Liver (tissue), 9 donors: ENCODE data around the gene CNDP2. TPM values are rescaled to one million over a fixed set of nuclear protein-coding genes. Genes with fewer than 3 reads are reported as not detected.

Experiments
- DNase-seq: peaks from one replicate; pipeline ENCODE4 v3.0.0-alpha.2; 2017; ENCODE audit warnings: low spot score
- H3K27ac ChIP-seq, 2 donors: one replicate each; pipeline ENCODE4 v1.7.0; 2013; ENCODE audit warnings: inconsistent platforms in 2 of 2, low read length in 2 of 2, control low read depth in 1 of 2, low read depth in 1 of 2, mild to moderate bottlenecking in 1 of 2
- H3K27me3 ChIP-seq, 4 donors: one replicate each; pipeline versions ENCODE4 v1.6.1 to v1.7.0; 2013; ENCODE audit warnings: low read length in 3 of 4, inconsistent platforms in 1 of 4, mild to moderate bottlenecking in 1 of 4, moderate library complexity in 1 of 4; ENCODE audit not compliant: control insufficient read depth in 4 of 4, insufficient read depth in 4 of 4
- H3K36me3 ChIP-seq, 4 donors: one replicate each; pipeline versions ENCODE4 v1.6.1 to v1.7.0; 2013; ENCODE audit warnings: low read length in 3 of 4, mild to moderate bottlenecking in 3 of 4, low read depth in 1 of 4, moderate library complexity in 1 of 4; ENCODE audit not compliant: control insufficient read depth in 4 of 4, insufficient read depth in 3 of 4
- H3K4me1 ChIP-seq, 4 donors: one replicate each; pipeline versions ENCODE4 v1.6.1 to v1.7.0; 2013; ENCODE audit warnings: low read length in 3 of 4, mild to moderate bottlenecking in 3 of 4, moderate library complexity in 1 of 4; ENCODE audit not compliant: control insufficient read depth in 4 of 4, insufficient read depth in 4 of 4
- H3K4me3 ChIP-seq, 3 donors: one replicate each; pipeline versions ENCODE4 v1.6.1 to v1.7.0; 2013; ENCODE audit warnings: low read length in 3 of 3, control low read depth in 1 of 3, low read depth in 1 of 3, mild to moderate bottlenecking in 1 of 3
- H3K9ac ChIP-seq, 2 donors: one replicate each; pipeline ENCODE4 v1.7.0; 2013; ENCODE audit warnings: low read length in 2 of 2, mild to moderate bottlenecking in 2 of 2, moderate library complexity in 2 of 2, control low read depth in 1 of 2, low read depth in 1 of 2
- H3K9me3 ChIP-seq, 4 donors: one replicate each; pipeline versions ENCODE4 v1.6.1 to v1.7.0; 2013; ENCODE audit warnings: low read length in 3 of 4; ENCODE audit not compliant: control insufficient read depth in 4 of 4
- ATF3 ChIP-seq: IDR thresholded peaks from 2 replicates; pipeline ENCODE4 v1.6.1; 2016; ENCODE audit warnings: antibody characterized with exemption
- CTCF ChIP-seq: fragments of 150-350 bp; IDR thresholded peaks from 2 replicates; pipeline ENCODE4 v1.5.1; 2017; ENCODE audit warnings: improper control_type of control experiment, low read depth, low read length; ENCODE audit not compliant: missing input control
- EGR1 ChIP-seq, 2 donors: IDR thresholded peaks; 2 replicates each; pipeline ENCODE4 v1.6.1; 2016 to 2018; ENCODE audit warnings: antibody characterized with exemption in 2 of 2, low read depth in 2 of 2
- FOXA1 ChIP-seq: IDR thresholded peaks from 2 replicates; pipeline ENCODE4 v1.6.1; 2016; ENCODE audit warnings: antibody characterized with exemption
- FOXA2 ChIP-seq: IDR thresholded peaks from 2 replicates; pipeline ENCODE4 v1.6.1; 2016; ENCODE audit warnings: antibody characterized with exemption
- GABPA ChIP-seq, 2 donors: IDR thresholded peaks in 1 of 2; conservative IDR thresholded peaks in 1 of 2; 2 replicates each; pipeline ENCODE4 v1.6.1; 2016; ENCODE audit warnings: antibody characterized with exemption in 2 of 2, mild to moderate bottlenecking in 1 of 2, moderate library complexity in 1 of 2
- HNF4A ChIP-seq, 2 donors: conservative IDR thresholded peaks; 2 replicates each; pipeline ENCODE4 v1.6.1; 2016; ENCODE audit warnings: antibody characterized with exemption in 2 of 2, mild to moderate bottlenecking in 2 of 2
- HNF4G ChIP-seq: IDR thresholded peaks from 2 replicates; pipeline ENCODE4 v1.6.1; 2016; ENCODE audit warnings: antibody characterized with exemption
- JUND ChIP-seq, 2 donors: IDR thresholded peaks; 2 replicates each; pipeline ENCODE4 v1.6.1; 2016; ENCODE audit warnings: antibody characterized with exemption in 2 of 2
- MAX ChIP-seq: IDR thresholded peaks from 2 replicates; pipeline ENCODE4 v1.6.1; 2016; ENCODE audit warnings: antibody characterized with exemption
- NR2F2 ChIP-seq: IDR thresholded peaks from 2 replicates; pipeline ENCODE4 v1.6.1; 2016; ENCODE audit warnings: antibody characterized with exemption
- RAD21 ChIP-seq, 2 donors: IDR thresholded peaks; 2 replicates each; pipeline ENCODE4 v1.6.1; 2016; ENCODE audit warnings: antibody characterized with exemption in 2 of 2, mild to moderate bottlenecking in 2 of 2
- REST ChIP-seq: IDR thresholded peaks from 2 replicates; pipeline ENCODE4 v1.6.1; 2016; ENCODE audit warnings: antibody characterized with exemption, mild to moderate bottlenecking
- RXRA ChIP-seq, 2 donors: IDR thresholded peaks; 2 replicates each; pipeline ENCODE4 v1.6.1; 2017 to 2018; ENCODE audit warnings: antibody characterized with exemption in 2 of 2, mild to moderate bottlenecking in 1 of 2
- TAF1 ChIP-seq: conservative IDR thresholded peaks from 2 replicates; pipeline ENCODE4 v1.6.1; 2016; ENCODE audit warnings: antibody characterized with exemption, mild to moderate bottlenecking
- YY1 ChIP-seq: IDR thresholded peaks from 2 replicates; pipeline ENCODE4 v1.6.1; 2016; ENCODE audit warnings: antibody characterized with exemption, mild to moderate bottlenecking
- ZBTB33 ChIP-seq: IDR thresholded peaks from 2 replicates; pipeline ENCODE4 v1.6.1; 2016; ENCODE audit warnings: antibody characterized with exemption
- WGBS: extraction: QIAGEN DNeasy Blood & Tissue Kit; methylation state at CpG from one replicate; pipeline ENCODE4 v1.1.7; 2013; 5-methylcytosine and 5-hydroxymethylcytosine counted together
- polyA plus RNA-seq, 2 donors: library from polyadenylated mRNA; stranded (reverse) in 1 of 2; unstranded in 1 of 2; fragments of 200-250 nt in 1 of 2; fragments of >200 nt in 1 of 2; fragmentation: Nextera tagmentation in 1 of 2; extraction: Ambion mirVana in 1 of 2; gene quantifications; one replicate each; pipeline versions ENCODE4 v1.2.1 to v1.2.3, GENCODE V29; 2013 to 2015
- total RNA-seq, 2 donors: library from RNA; depleted of rRNA; stranded (reverse); fragments of >200 nt; gene quantifications; one replicate each; pipeline ENCODE4 v1.2.3, GENCODE V29; 2014
- donor health status: healthy.
- donor health status: healthy.
- donor health status: healthy.
- donor health status: healthy.
- donor health status: healthy.

The CNDP2 gene
- total and polyA plus RNA-seq, 4 donors: 65.5 to 167 (median 141) TPM

- Histone ChIP-seq H3K4me3 (no peak overlapping the region), H3K9me3 (no peaks in the 10 kb centered on the region), H3K4me1 (no peaks in the 10 kb centered on the region), H3K9ac (no peak overlapping the region), H3K27ac (no peak overlapping the region), H3K36me3 (no peaks in the 10 kb centered on the region), H3K27me3 (no peaks in the 10 kb centered on the region)
- no peak for TF ChIP-seq JUND (IDR thresholded peaks at IDR 0.05)
- TF ChIP-seq ZBTB33: no peak
- TF ChIP-seq REST: no peak
- no peak for TF ChIP-seq RXRA (IDR thresholded peaks at IDR 0.05)
- no peak for TF ChIP-seq HNF4A (conservative IDR thresholded peaks at IDR 0.05)
- TF ChIP-seq TAF1: no peak
- no peak for TF ChIP-seq GABPA (IDR thresholded peaks at IDR 0.05 in 1 of 2, conservative IDR thresholded peaks at IDR 0.05 in 1 of 2)
- no peak for TF ChIP-seq FOXA2
- no peak for DNase-seq
- 97% methylated on average over 8 of the region's 8 CpGs for WGBS
These were observed 7.8 kb upstream of the CNDP2 start for GRCh38 chr18:74488354-74488753.

- DNase-seq: no peak
- Histone ChIP-seq H3K27ac (no peak overlapping the region), H3K4me1 (no peaks in the 10 kb centered on the region), H3K9ac (no peak overlapping the region), H3K36me3 (no peaks in the 10 kb centered on the region), H3K9me3 (no peaks in the 10 kb centered on the region), H3K4me3 (no peak overlapping the region), H3K27me3 (no peaks in the 10 kb centered on the region)
- TF ChIP-seq REST (no peak), HNF4A (conservative IDR thresholded peaks at IDR 0.05) (no peak), HNF4G (no peak), ATF3 (no peak), CTCF (no peak), FOXA1 (no peak), YY1 (no peak), EGR1 (IDR thresholded peaks at IDR 0.05; ENCODE audit: low read depth in 2 of 2) (no peak), GABPA (IDR thresholded peaks at IDR 0.05 in 1 of 2, conservative IDR thresholded peaks at IDR 0.05 in 1 of 2) (no peak), FOXA2 (no peak), MAX (no peak), RXRA (IDR thresholded peaks at IDR 0.05) (no peak), NR2F2 (no peak), RAD21 (IDR thresholded peaks at IDR 0.05) (no peak), ZBTB33 (no peak), JUND (IDR thresholded peaks at IDR 0.05) (no peak)
- WGBS: 94% methylated on average over 8 of the region's 8 CpGs
These were observed 7.3 kb upstream of the CNDP2 start for GRCh38 chr18:74488864-74489263.
